ENCODE results near the gene FUT7. TPM values are rescaled to one million over a fixed set of nuclear protein-coding genes. Genes with fewer than 3 reads are reported as not detected.

Gene FUT7
- total and polyA plus RNA-seq, 2 of the 8 experiments (the other 6 are each of a cell fraction or from before 2014, with no cell fraction given) = not detected

DNA sequence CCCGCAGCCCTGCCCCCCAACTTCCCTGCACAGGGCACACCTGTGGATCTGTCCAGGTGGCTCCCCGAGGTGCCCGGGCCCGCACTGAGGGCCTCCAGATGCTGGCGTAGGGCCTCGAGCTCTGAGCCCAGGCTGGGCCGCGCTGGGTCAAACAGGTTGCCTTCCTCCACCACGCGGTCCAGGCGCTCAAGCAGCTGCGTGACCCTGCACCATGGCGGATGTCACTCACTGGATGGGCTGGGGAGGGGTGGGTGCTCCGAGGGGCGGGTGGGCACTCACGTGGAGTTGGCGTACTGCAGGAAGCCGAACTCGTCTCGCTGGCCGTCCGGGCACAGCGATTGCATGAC, 9.3 kb downstream of the FUT7 start:
- FAIRE-seq = no peak

More for the DNA sequence above, 9.3 kb downstream of the FUT7 start:
- Histone ChIP-seq H4K20me1 (replicated peaks in 1 of 2; ENCODE audit: control insufficient read depth in 1 of 2, insufficient read depth in 2 of 2, low read length in 2 of 2) (peaks cover 0 to 8% of the 10 kb centered on the region in 2 experiments), H3K27ac (ENCODE audit: low read depth, low read length) (no peak overlapping the region), H3K18ac (ENCODE audit: extremely low read depth, low read length) (no peak overlapping the region), H2AK5ac (ENCODE audit: low read depth, low read length) (no peak overlapping the region), H3K14ac (ENCODE audit: insufficient read length) (no peak overlapping the region), H3K9ac (replicated peaks in 1 of 4; ENCODE audit: extremely low read depth in 1 of 4, low read depth in 3 of 4, low read length in 3 of 4) (no peak overlapping the region), H3K23ac (ENCODE audit: insufficient read length) (no peak overlapping the region), H2BK12ac (ENCODE audit: low read depth, low read length) (no peak overlapping the region), H2AFZ (ENCODE audit: low read length) (no peak overlapping the region), H4K8ac (ENCODE audit: extremely low read depth, insufficient read depth, low read length) (no peak overlapping the region), H3K56ac (replicated peaks; ENCODE audit: insufficient read length, low read depth, low read length) (no peak overlapping the region), H3K27me3 (replicated peaks in 1 of 4; ENCODE audit: control insufficient read depth in 3 of 4, extremely low read depth in 1 of 4, insufficient read depth in 3 of 4, low read length in 3 of 4) (peaks cover 1 to 15% (median 10%) of the 10 kb centered on the region in 4 experiments; a peak in 6 of 7 replicates), H3K79me1 (ENCODE audit: low read depth, low read length) (no peaks in the 10 kb centered on the region), H2BK120ac (replicated peaks; ENCODE audit: low read depth, low read length) (no peak overlapping the region), H2BK20ac (ENCODE audit: low read length) (no peak overlapping the region), H4K91ac (replicated peaks; ENCODE audit: insufficient read length, low read length) (no peak overlapping the region), H3K4me2 (ENCODE audit: insufficient read depth in 1 of 2, low read depth in 2 of 2, low read length in 2 of 2) (no peak overlapping the region), H2BK5ac (ENCODE audit: low read depth, low read length) (peak overlapping the region; percentile 61; the same call in 1 of the 2 replicates), H3K23me2 (ENCODE audit: low read depth, low read length) (no peaks in the 10 kb centered on the region; the same call in 1 of the 2 replicates), H3K4me3 (ENCODE audit: extremely low read depth in 1 of 4, insufficient read depth in 2 of 4, low read depth in 3 of 4, low read length in 4 of 4) (no peak overlapping the region), H4K5ac (ENCODE audit: insufficient read length, low read depth, low read length) (no peak overlapping the region), H3K9me3 (ENCODE audit: insufficient read depth in 2 of 2, low read depth in 1 of 2, low read length in 1 of 2) (no peaks in the 10 kb centered on the region), H3K36me3 (ENCODE audit: control insufficient read depth in 2 of 4, insufficient read depth in 4 of 4, low read length in 3 of 4) (no peaks in the 10 kb centered on the region), H2BK15ac (ENCODE audit: low read length) (peak overlapping the region; percentile 61; the same call in 1 of the 2 replicates), H3K4me1 (replicated peaks in 1 of 4; ENCODE audit: control insufficient read depth in 3 of 4, insufficient read depth in 4 of 4, low read length in 3 of 4) (peaks cover 0 to 9% (median 7%) of the 10 kb centered on the region in 4 experiments; a peak in 5 of 7 replicates), H3K79me2 (ENCODE audit: control insufficient read depth in 1 of 2, insufficient read depth in 2 of 2, low read length in 2 of 2) (no peaks in the 10 kb centered on the region), H3K4ac (replicated peaks; ENCODE audit: insufficient read length, low read depth, low read length) (no peak overlapping the region)
- ChIA-PET CTCF (ENCODE audit: partially characterized antibody) (interaction anchor here (0.6 to 7.2 kb wide), 13 partner anchors 8 to 235 kb away, joined by 3 to 54 read pairs (median 4); partner anchors contain the start of genes ABCA2, FUT7, LCNL1 and PAXX), POLR2A (ENCODE audit: partially characterized antibody) (interaction anchor here (0.9 to 1.1 kb wide), 2 partner anchors 30 to 222 kb away, joined by 4 read pairs; no protein-coding TSS in a partner anchor)
- WGBS, 2 experiments (ENCODE audit: extremely low coverage in 1 of 2, insufficient coverage in 1 of 2, insufficient read length in 1 of 2, insufficient replicate concordance in 2 of 2, low coverage in 1 of 2, low lambda C conversion rate in 2 of 2, missing lambda C conversion rate in 1 of 2) = 94% methylated on average over 11 of the region's 23 CpGs; no CpG with 5 or more reads in 1 of the 2 experiments
- no peak for DNase-seq (ENCODE audit: low read depth in 1 of 2, low spot score in 2 of 2)
